ENCODE data around the gene ESPL1. TPM values are rescaled to one million over a fixed set of nuclear protein-coding genes. Genes with fewer than 3 reads are reported as not detected.
A peak's percentile ranks its signal among the peaks of the same experiment; 100 is the strongest.

The ESPL1 gene
- total RNA-seq, 2 donors from 2014 or later: 33.3 to 50.7 TPM

DNA sequence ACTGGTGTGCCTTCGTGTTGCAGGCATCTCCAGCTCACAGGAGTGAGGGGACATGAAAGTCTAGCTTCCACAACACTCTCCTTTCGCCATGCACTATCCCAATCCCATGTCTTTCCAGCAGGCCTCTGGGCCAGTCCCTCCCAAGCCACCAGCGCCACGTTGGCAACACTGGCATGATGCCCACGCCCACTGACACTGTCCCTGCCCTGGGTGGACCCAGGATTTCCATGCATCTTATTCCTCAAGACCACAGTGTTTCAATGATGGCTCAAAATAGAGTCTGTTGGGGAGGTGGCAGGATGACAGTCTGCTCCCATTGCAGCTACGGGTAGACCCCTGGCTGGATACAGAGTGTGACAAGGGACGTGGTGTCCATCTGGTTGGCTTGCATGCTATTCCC, 65.7 kb downstream of the ESPL1 start:
- Histone ChIP-seq H3K9me3 (ENCODE audit: control insufficient read depth, low read length) (no peaks in the 10 kb centered on the region), H3K27me3 (ENCODE audit: control insufficient read depth, insufficient read depth, low read length, poor library complexity, severe bottlenecking) (no peaks in the 10 kb centered on the region), H3K27ac (ENCODE audit: low read depth, low read length) (no peak overlapping the region), H3K36me3 (ENCODE audit: control insufficient read depth, insufficient read depth, low read length) (no peaks in the 10 kb centered on the region), H3K4me3 (ENCODE audit: low read length) (no peak overlapping the region), H3K4me1 (ENCODE audit: control insufficient read depth, insufficient read depth, low read length) (no peaks in the 10 kb centered on the region), H3K9ac (ENCODE audit: extremely low read depth, low read length, poor library complexity, severe bottlenecking) (no peak overlapping the region)
- Mint-ChIP-seq H3K4me1 (peaks cover 10% of the 10 kb centered on the region), H3K27ac (no peak overlapping the region), H3K9me3 (no peaks in the 10 kb centered on the region), H3K36me3 (ENCODE audit: low read depth) (no peaks in the 10 kb centered on the region), H3K27me3 (ENCODE audit: insufficient read depth) (peaks cover 36% of the 10 kb centered on the region), H3K4me3 (no peak overlapping the region)
- TF ChIP-seq, protein P1, sequence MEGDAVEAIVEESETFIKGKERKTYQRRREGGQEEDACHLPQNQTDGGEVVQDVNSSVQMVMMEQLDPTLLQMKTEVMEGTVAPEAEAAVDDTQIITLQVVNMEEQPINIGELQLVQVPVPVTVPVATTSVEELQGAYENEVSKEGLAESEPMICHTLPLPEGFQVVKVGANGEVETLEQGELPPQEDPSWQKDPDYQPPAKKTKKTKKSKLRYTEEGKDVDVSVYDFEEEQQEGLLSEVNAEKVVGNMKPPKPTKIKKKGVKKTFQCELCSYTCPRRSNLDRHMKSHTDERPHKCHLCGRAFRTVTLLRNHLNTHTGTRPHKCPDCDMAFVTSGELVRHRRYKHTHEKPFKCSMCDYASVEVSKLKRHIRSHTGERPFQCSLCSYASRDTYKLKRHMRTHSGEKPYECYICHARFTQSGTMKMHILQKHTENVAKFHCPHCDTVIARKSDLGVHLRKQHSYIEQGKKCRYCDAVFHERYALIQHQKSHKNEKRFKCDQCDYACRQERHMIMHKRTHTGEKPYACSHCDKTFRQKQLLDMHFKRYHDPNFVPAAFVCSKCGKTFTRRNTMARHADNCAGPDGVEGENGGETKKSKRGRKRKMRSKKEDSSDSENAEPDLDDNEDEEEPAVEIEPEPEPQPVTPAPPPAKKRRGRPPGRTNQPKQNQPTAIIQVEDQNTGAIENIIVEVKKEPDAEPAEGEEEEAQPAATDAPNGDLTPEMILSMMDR (conservative IDR thresholded peaks at IDR 0.05): no peak
- 85 to 100% methylated on average over 5 to 7 of the region's 7 CpGs for WGBS, 2 experiments (ENCODE audit: insufficient coverage in 1 of 2, insufficient read length in 1 of 2)
- no peak for DNase-seq

- Histone ChIP-seq H3K4me3 (ENCODE audit: low read length) (no peak overlapping the region), H3K27ac (ENCODE audit: low read depth, low read length) (no peak overlapping the region), H3K9ac (ENCODE audit: extremely low read depth, low read length, poor library complexity, severe bottlenecking) (no peak overlapping the region), H3K36me3 (ENCODE audit: control insufficient read depth, insufficient read depth, low read length) (no peaks in the 10 kb centered on the region), H3K27me3 (ENCODE audit: control insufficient read depth, insufficient read depth, low read length, poor library complexity, severe bottlenecking) (no peaks in the 10 kb centered on the region), H3K4me1 (ENCODE audit: control insufficient read depth, insufficient read depth, low read length) (no peaks in the 10 kb centered on the region), H3K9me3 (ENCODE audit: control insufficient read depth, low read length) (no peaks in the 10 kb centered on the region)
- Mint-ChIP-seq H3K27me3 (ENCODE audit: insufficient read depth) (peaks cover 31% of the 10 kb centered on the region), H3K4me3 (no peak overlapping the region), H3K9me3 (no peaks in the 10 kb centered on the region), H3K36me3 (ENCODE audit: low read depth) (no peaks in the 10 kb centered on the region), H3K4me1 (peaks cover 10% of the 10 kb centered on the region), H3K27ac (no peak overlapping the region)
- TF ChIP-seq, protein P1 (conservative IDR thresholded peaks at IDR 0.05): no peak
- WGBS, 2 experiments (ENCODE audit: insufficient coverage in 1 of 2, insufficient read length in 1 of 2): 84 to 91% methylated on average over 4 to 8 of the region's 8 CpGs
- DNase-seq: peak; percentile 54
Observed at GRCh38 chr12:53334822-53335221, 66.7 kb downstream of the ESPL1 start.

DNA sequence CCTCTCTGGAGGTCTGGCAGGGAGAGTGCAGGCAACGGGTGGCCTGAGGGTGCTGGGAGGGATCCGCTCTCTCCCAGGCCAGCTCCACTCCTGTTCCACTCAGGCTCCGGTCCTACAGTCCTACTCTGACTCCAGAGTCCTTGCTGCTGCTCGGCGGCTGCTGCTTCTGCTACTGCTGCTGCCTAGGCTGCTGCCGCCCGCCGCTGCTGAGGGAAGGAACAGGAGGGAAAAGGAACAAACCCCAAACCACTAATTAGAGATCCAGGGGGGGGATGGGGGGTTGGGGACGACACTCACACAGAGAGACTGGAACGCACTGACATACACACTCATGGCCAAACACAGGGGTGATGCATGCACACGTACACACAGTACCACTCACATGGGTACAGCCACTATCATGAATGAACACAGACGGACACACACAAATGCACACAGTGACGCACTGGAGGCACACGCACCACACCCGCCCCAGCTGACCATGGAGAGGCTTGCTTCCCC, 68.1 kb downstream of the ESPL1 start, which contains the start of gene SP7:
SP7 (minus strand) TSS at position 174 of the 501 bp plus-strand sequence. CDS start 708 bp downstream, outside the sequence.
- no peaks in the 10 kb centered on the region for H3K36me3 ChIP-seq (ENCODE audit: control insufficient read depth, insufficient read depth, low read length)
- no peak within 1 kb of the TSS for H3K27ac Mint-ChIP-seq
- H3K9me3 ChIP-seq (ENCODE audit: control insufficient read depth, low read length): no peaks in the 10 kb centered on the region
- no peak within 1 kb of the TSS for H3K4me3 ChIP-seq (ENCODE audit: low read length)
- H3K9me3 Mint-ChIP-seq: no peaks in the 10 kb centered on the region
- no peaks in the 10 kb centered on the region for H3K27me3 ChIP-seq (ENCODE audit: control insufficient read depth, insufficient read depth, low read length, poor library complexity, severe bottlenecking)
- H3K4me3 Mint-ChIP-seq: no peak within 1 kb of the TSS
- peak; percentile 56 for DNase-seq
- 78 to 89% methylated on average over 5 to 13 of the region's 15 CpGs for WGBS, 2 experiments (ENCODE audit: insufficient coverage in 1 of 2, insufficient read length in 1 of 2)
- H3K4me1 Mint-ChIP-seq: peaks cover 10% of the 10 kb centered on the region
- peaks cover 35% of the 10 kb centered on the region for H3K27me3 Mint-ChIP-seq (ENCODE audit: insufficient read depth)
- H3K36me3 Mint-ChIP-seq (ENCODE audit: low read depth): no peaks in the 10 kb centered on the region
- H3K27ac ChIP-seq (ENCODE audit: low read depth, low read length): no peak within 1 kb of the TSS
- H3K4me1 ChIP-seq (ENCODE audit: control insufficient read depth, insufficient read depth, low read length): no peaks in the 10 kb centered on the region
- TF ChIP-seq, protein P1 (conservative IDR thresholded peaks at IDR 0.05): no peak
- no peak within 1 kb of the TSS for H3K9ac ChIP-seq (ENCODE audit: extremely low read depth, low read length, poor library complexity, severe bottlenecking)

All from endodermal cell (in vitro differentiated cells).